ENCODE results near the gene FILIP1L.

Gene FILIP1L

GRCh38 chr3:99823723-99824711, 290.3 kb downstream of the FILIP1L start:
- TF ChIP-seq CTCF (IDR thresholded peaks at IDR 0.05; ENCODE audit: low read depth, low read length): no peak
- DNase-seq (ENCODE audit: extremely low read depth, low read depth): no peak

- no peak for DNase-seq (ENCODE audit: extremely low read depth, low read depth)
- TF ChIP-seq CTCF (IDR thresholded peaks at IDR 0.05; ENCODE audit: low read depth, low read length): no peak
Observed at GRCh38 chr3:99818818-99819217, 295.5 kb downstream of the FILIP1L start.

GRCh38 chr3:99817437-99818240, 296.7 kb downstream of the FILIP1L start, which contains the start of gene CMSS1:
TSS of gene CMSS1 (plus strand) at chr3:99817862.
- DNase-seq (ENCODE audit: extremely low read depth, low read depth): peak; percentile 60
- peak; percentile 12 for TF ChIP-seq CTCF (IDR thresholded peaks at IDR 0.05; ENCODE audit: low read depth, low read length)

- no peak for DNase-seq (ENCODE audit: extremely low read depth, low read depth)
- no peak for TF ChIP-seq CTCF (IDR thresholded peaks at IDR 0.05; ENCODE audit: low read depth, low read length)
Observed at GRCh38 chr3:99817047-99817436, 297.3 kb downstream of the FILIP1L start.

- DNase-seq (ENCODE audit: extremely low read depth, low read depth): no peak
- TF ChIP-seq CTCF (IDR thresholded peaks at IDR 0.05; ENCODE audit: low read depth, low read length): no peak
Observed at GRCh38 chr3:99810403-99810802, 303.9 kb downstream of the FILIP1L start.

GRCh38 chr3:99809565-99809964, 304.7 kb downstream of the FILIP1L start:
- DNase-seq (ENCODE audit: extremely low read depth, low read depth): no peak
- no peak for TF ChIP-seq CTCF (IDR thresholded peaks at IDR 0.05; ENCODE audit: low read depth, low read length)
